ENCODE results near the gene KIAA0319L. TPM values are rescaled to one million over a fixed set of nuclear protein-coding genes. Genes with fewer than 3 reads are reported as not detected.

Gene KIAA0319L
- total and polyA plus RNA-seq, 4 donors = 27.0 to 107 (median 27.9) TPM

- no peak for DNase-seq (ENCODE audit: low spot score)
- H3K4me3 ChIP-seq (ENCODE audit: low read depth in 1 of 3, low read length in 3 of 3) = no peak overlapping the region
- no peak overlapping the region for H3K9ac ChIP-seq (ENCODE audit: low read depth in 1 of 2, low read length in 2 of 2)
- no peaks in the 10 kb centered on the region for H3K9me3 ChIP-seq (ENCODE audit: control insufficient read depth in 4 of 4, low read length in 3 of 4)
- no peak for TF ChIP-seq GABPA (IDR thresholded peaks at IDR 0.05 in 1 of 2, conservative IDR thresholded peaks at IDR 0.05 in 1 of 2)
- no peak for TF ChIP-seq SP1 (IDR thresholded peaks at IDR 0.05)
- TF ChIP-seq RAD21 (IDR thresholded peaks at IDR 0.05) = no peak
- no peak for TF ChIP-seq FOXA1 (IDR thresholded peaks at IDR 0.05)
- no peak for TF ChIP-seq REST (IDR thresholded peaks at IDR 0.05)
- TF ChIP-seq EGR1 (IDR thresholded peaks at IDR 0.05; ENCODE audit: low read depth in 2 of 2) = no peak
- no peak for TF ChIP-seq ATF3 (IDR thresholded peaks at IDR 0.05)
- no peak for TF ChIP-seq YY1 (IDR thresholded peaks at IDR 0.05)
- TF ChIP-seq HNF4G (IDR thresholded peaks at IDR 0.05) = no peak
- no peak for TF ChIP-seq NR2F2 (IDR thresholded peaks at IDR 0.05)
- no peak for TF ChIP-seq HNF4A (conservative IDR thresholded peaks at IDR 0.05)
- no peak for TF ChIP-seq FOXA2 (IDR thresholded peaks at IDR 0.05)
- no peak for TF ChIP-seq TAF1 (conservative IDR thresholded peaks at IDR 0.05)
- no peak for TF ChIP-seq JUND (IDR thresholded peaks at IDR 0.05)
- TF ChIP-seq MAX (IDR thresholded peaks at IDR 0.05) = no peak
- TF ChIP-seq RXRA (IDR thresholded peaks at IDR 0.05) = no peak
- no peak for TF ChIP-seq ZBTB33 (IDR thresholded peaks at IDR 0.05)
- no peak for TF ChIP-seq CTCF (IDR thresholded peaks at IDR 0.05; ENCODE audit: low read depth, low read length, missing input control)
- 90% methylated on average over 5 of the region's 5 CpGs for WGBS
- H3K4me1 ChIP-seq (ENCODE audit: control insufficient read depth in 4 of 4, insufficient read depth in 4 of 4, low read length in 3 of 4) = peaks cover 5 to 14% (median 12%) of the 10 kb centered on the region in 4 donors
- no peak overlapping the region for H3K27ac ChIP-seq (ENCODE audit: low read depth in 1 of 2, low read length in 2 of 2)
- no peaks in the 10 kb centered on the region for H3K27me3 ChIP-seq (ENCODE audit: control insufficient read depth in 4 of 4, insufficient read depth in 4 of 4, low read length in 3 of 4)
- H3K36me3 ChIP-seq (ENCODE audit: control insufficient read depth in 4 of 4, insufficient read depth in 3 of 4, low read depth in 1 of 4, low read length in 3 of 4) = peaks cover 10 to 56% (median 53%) of the 10 kb centered on the region in 4 donors
Observed at GRCh38 chr1:35443768-35444518, 113.3 kb downstream of the KIAA0319L start.

Data from liver (tissue), 9 donors.